CD4-positive, alpha-beta T cell (primary cell): ENCODE results near the gene BANF2. TPM values are rescaled to one million over a fixed set of nuclear protein-coding genes. Genes with fewer than 3 reads are reported as not detected.

ENCODE experiments used
- ATAC-seq: fragments of 200-7000 bp; cut with Tn5 transposase; one replicate; pipeline ENCODE4 v1.10.0; 2022; ENCODE audit warnings: mild to moderate bottlenecking; ENCODE audit not compliant: poor library complexity
- CTCF ChIA-PET: fragments of 350-600 bp; sonication (Branson Sonifier 250); formaldehyde crosslinking; loops from one replicate; lab custom pipeline; 2021; ENCODE audit warnings: antibody characterized with exemption, inconsistent platforms; lab: Charles Lee
- POLR2A ChIA-PET: fragments of 350-600 bp; sonication (Branson Sonifier 250); formaldehyde crosslinking; loops from one replicate; lab custom pipeline; 2021; ENCODE audit warnings: antibody characterized with exemption, inconsistent platforms; lab: Charles Lee
- DNase-seq, 14 experiments: peaks; one replicate each; pipeline ENCODE4 v3.0.0-alpha.2; 2013 to 2020; ENCODE audit warnings: mixed read lengths in 2 of 14
- H3K27ac ChIP-seq, 2 donors: one replicate each; pipeline versions ENCODE4 v1.5.1 to v1.7.0; 2013; ENCODE audit warnings: low read length in 2 of 2, low read depth in 1 of 2, mild to moderate bottlenecking in 1 of 2
- H3K27me3 ChIP-seq, 2 experiments: 1 replicate in 1 of 2; 2 replicates in 1 of 2; pipeline versions ENCODE4 v1.6.1 to v1.7.0; 2013; ENCODE audit warnings: low read length in 2 of 2, control low read depth in 1 of 2, mild to moderate bottlenecking in 1 of 2, moderate library complexity in 1 of 2; ENCODE audit not compliant: insufficient read depth in 2 of 2, control insufficient read depth in 1 of 2
- H3K36me3 ChIP-seq: one replicate; pipeline ENCODE4 v1.6.1; 2013; ENCODE audit warnings: low read length, control low read depth; ENCODE audit not compliant: insufficient read depth
- H3K4me1 ChIP-seq: one replicate; pipeline ENCODE4 v1.6.1; 2013; ENCODE audit warnings: low read length, control low read depth; ENCODE audit not compliant: insufficient read depth
- H3K4me3 ChIP-seq: one replicate; pipeline ENCODE4 v1.5.1; 2013; ENCODE audit warnings: mild to moderate bottlenecking, low read length, moderate library complexity
- H3K9me3 ChIP-seq, 2 experiments: 1 replicate in 1 of 2; 2 replicates in 1 of 2; pipeline versions ENCODE4 v1.6.1 to v1.7.0; 2013; ENCODE audit warnings: low read length in 2 of 2, mild to moderate bottlenecking in 2 of 2, control low read depth in 1 of 2, moderate library complexity in 1 of 2; ENCODE audit not compliant: control insufficient read depth in 1 of 2, insufficient read depth in 1 of 2
- H3K27ac Mint-ChIP-seq: one replicate; pipeline ENCODE4 v1.8.0; 2020; ENCODE audit warnings: mixed read lengths
- H3K27me3 Mint-ChIP-seq: one replicate; pipeline ENCODE4 v1.8.0; 2021; ENCODE audit warnings: mixed read lengths
- H3K36me3 Mint-ChIP-seq: one replicate; pipeline ENCODE4 v1.8.0; 2021; ENCODE audit warnings: low read depth, mixed read lengths
- H3K4me1 Mint-ChIP-seq: one replicate; pipeline ENCODE4 v1.8.0; 2021; ENCODE audit warnings: low read depth, mixed read lengths
- H3K4me3 Mint-ChIP-seq: one replicate; pipeline ENCODE4 v1.8.0; 2020; ENCODE audit warnings: mild to moderate bottlenecking, mixed read lengths
- H3K9me3 Mint-ChIP-seq: one replicate; pipeline ENCODE4 v1.8.0; 2020; ENCODE audit warnings: mixed read lengths
- intact Hi-C, 2 experiments: fragments of 100-400 bp; cut with DNase I in 1 of 2; cut with micrococcal nuclease in 1 of 2; formaldehyde crosslinking; loops; one replicate each; pipeline versions ENCODE4 v1.15.1 to v1.9.0; 2023 to 2025; cut with DNase I, micrococcal nuclease
- total RNA-seq, 174 experiments: library from RNA in 2 of 174; stranded (reverse) in 2 of 174; gene quantifications; one replicate each; pipeline ENCODE4 v1.2.3 and lab custom pipeline; 2021 to 2026
- TF ChIP-seq, protein P1 (sequence below): fragments of 200-600 bp; IDR thresholded peaks from one replicate; pipeline ENCODE4 v1.8.0; 2022; ENCODE audit warnings: antibody characterized with exemption, mild to moderate bottlenecking

BANF2 gene
- total RNA-seq, 2 experiments from 2014 or later: not detected

DNA sequence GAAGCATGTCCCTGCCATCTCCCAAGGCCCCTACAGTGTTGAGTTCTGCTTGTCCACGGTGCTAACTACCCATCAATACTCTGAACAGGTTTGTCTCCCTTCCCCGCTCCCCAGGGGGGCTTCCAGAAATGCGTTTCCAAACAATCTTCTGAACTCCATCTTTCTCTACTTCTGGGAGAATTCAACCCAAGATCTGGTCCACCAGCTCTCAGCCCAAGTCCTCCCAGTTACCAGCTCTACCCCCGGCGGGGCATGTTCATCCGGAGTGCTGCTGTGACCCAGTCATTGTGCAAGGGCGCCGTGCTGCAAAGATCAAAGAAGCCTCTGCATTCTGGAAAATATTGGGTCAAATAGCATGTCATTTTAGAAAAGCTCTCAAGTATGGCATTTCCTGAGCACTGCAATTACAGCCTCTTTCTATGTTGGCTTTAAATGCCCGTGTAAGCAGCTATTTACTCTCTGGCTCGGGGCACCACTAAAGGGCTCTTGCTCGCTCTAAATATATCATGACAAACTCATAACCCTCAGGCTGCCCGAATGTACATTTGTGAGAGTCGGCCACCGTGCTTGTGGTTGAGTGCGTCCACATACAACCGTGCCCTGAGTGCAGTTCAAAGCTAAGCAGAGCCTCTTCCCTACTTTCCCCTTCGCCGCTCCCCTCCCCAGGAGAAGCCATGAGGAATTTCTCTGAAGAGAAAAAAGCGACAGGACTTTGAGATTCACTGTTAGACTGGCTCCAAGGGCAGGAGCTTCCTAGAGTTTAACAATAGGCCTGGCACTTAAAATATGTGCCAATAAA is 71.6 kb downstream of the BANF2 start:
- H3K4me3 Mint-ChIP-seq: no peak overlapping the region
- H3K36me3 ChIP-seq: no peaks in the 10 kb centered on the region
- TF ChIP-seq, protein P1, sequence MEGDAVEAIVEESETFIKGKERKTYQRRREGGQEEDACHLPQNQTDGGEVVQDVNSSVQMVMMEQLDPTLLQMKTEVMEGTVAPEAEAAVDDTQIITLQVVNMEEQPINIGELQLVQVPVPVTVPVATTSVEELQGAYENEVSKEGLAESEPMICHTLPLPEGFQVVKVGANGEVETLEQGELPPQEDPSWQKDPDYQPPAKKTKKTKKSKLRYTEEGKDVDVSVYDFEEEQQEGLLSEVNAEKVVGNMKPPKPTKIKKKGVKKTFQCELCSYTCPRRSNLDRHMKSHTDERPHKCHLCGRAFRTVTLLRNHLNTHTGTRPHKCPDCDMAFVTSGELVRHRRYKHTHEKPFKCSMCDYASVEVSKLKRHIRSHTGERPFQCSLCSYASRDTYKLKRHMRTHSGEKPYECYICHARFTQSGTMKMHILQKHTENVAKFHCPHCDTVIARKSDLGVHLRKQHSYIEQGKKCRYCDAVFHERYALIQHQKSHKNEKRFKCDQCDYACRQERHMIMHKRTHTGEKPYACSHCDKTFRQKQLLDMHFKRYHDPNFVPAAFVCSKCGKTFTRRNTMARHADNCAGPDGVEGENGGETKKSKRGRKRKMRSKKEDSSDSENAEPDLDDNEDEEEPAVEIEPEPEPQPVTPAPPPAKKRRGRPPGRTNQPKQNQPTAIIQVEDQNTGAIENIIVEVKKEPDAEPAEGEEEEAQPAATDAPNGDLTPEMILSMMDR: no peak
- no peak overlapping the region for H3K27ac ChIP-seq
- H3K27me3 ChIP-seq: peaks cover 0 to 3% of the 10 kb centered on the region in 2 experiments
- no peak overlapping the region for H3K4me3 ChIP-seq
- no peak for ATAC-seq
- no peak for DNase-seq
- intact Hi-C loops: no loop called here
- H3K36me3 Mint-ChIP-seq: no peaks in the 10 kb centered on the region
- POLR2A ChIA-PET: no interaction called here
- peaks cover 8% of the 10 kb centered on the region for H3K27me3 Mint-ChIP-seq
- no peaks in the 10 kb centered on the region for H3K9me3 Mint-ChIP-seq
- H3K4me1 Mint-ChIP-seq: no peaks in the 10 kb centered on the region
- CTCF ChIA-PET: no interaction called here
- no peak overlapping the region for H3K27ac Mint-ChIP-seq
- no peaks in the 10 kb centered on the region for H3K4me1 ChIP-seq
- no peaks in the 10 kb centered on the region for H3K9me3 ChIP-seq

DNA sequence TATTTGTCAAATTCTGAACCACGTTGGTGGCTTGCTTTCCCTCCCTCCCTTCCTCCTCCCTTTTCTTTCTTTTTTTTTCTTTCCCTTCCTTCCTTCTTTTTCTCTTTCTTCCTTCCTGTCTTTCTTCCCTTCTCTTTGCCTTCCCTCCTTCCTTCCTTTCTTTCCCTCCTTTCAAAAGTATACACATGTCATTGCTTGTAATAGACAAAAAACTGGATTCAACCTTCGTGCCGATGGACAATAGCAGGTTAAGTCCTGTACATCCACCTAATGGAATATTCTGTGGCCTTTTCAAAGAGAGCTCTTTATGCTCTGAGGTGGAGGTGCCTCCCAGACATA is 72.2 kb downstream of the BANF2 start:
- Histone ChIP-seq H3K27ac (no peak overlapping the region), H3K4me3 (no peak overlapping the region), H3K36me3 (no peaks in the 10 kb centered on the region), H3K27me3 (peaks cover 0 to 3% of the 10 kb centered on the region in 2 experiments), H3K4me1 (no peaks in the 10 kb centered on the region), H3K9me3 (peaks cover 0 to under 1% of the 10 kb centered on the region in 2 experiments)
- ChIA-PET CTCF (no interaction called here), POLR2A (no interaction called here)
- Mint-ChIP-seq H3K27me3 (peaks cover 4% of the 10 kb centered on the region), H3K36me3 (no peaks in the 10 kb centered on the region), H3K4me3 (no peak overlapping the region), H3K27ac (no peak overlapping the region), H3K4me1 (no peaks in the 10 kb centered on the region), H3K9me3 (no peaks in the 10 kb centered on the region)
- DNase-seq (no peak), ATAC-seq (no peak)
- intact Hi-C loops: no loop called here
- TF ChIP-seq, protein P1: no peak

DNA sequence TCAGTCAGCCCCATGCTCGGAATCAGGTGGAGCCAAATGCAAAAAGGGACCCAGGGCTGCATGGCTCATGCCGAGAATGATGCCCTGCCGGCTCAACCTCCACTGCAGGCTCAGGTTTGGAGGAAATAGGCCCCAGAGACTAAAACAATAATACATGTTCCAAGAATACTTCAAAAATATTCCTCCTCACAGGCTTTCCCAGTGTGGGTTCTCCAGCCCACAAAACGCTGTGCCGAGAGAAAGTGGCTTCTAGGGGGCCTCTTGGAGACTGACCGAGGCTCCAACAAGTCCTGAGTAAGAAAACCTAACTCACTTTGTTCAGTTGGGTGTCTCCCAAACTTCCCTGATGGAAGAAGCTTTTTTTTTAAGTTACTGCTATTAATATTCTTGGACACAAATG is 73.9 kb downstream of the BANF2 start:
- no peaks in the 10 kb centered on the region for H3K27me3 ChIP-seq
- H3K36me3 ChIP-seq: no peaks in the 10 kb centered on the region
- Mint-ChIP-seq H3K9me3 (no peaks in the 10 kb centered on the region), H3K36me3 (no peaks in the 10 kb centered on the region), H3K4me3 (no peak overlapping the region), H3K27me3 (no peaks in the 10 kb centered on the region), H3K4me1 (no peaks in the 10 kb centered on the region), H3K27ac (no peak overlapping the region)
- POLR2A ChIA-PET: no interaction called here
- H3K27ac ChIP-seq: no peak overlapping the region
- no peak overlapping the region for H3K4me3 ChIP-seq
- intact Hi-C loops: no loop called here
- CTCF ChIA-PET: no interaction called here
- ATAC-seq (no peak), DNase-seq (no peak)
- H3K9me3 ChIP-seq: peaks cover 0 to 11% of the 10 kb centered on the region in 2 experiments
- TF ChIP-seq, protein P1: no peak
- H3K4me1 ChIP-seq: no peaks in the 10 kb centered on the region
